ENCODE measurements around the gene CNR2.
A peak's percentile ranks its signal among the peaks of the same experiment; 100 is the strongest.
"Not testable (repeated sequence)": the region's sequence is repeated elsewhere in the genome, so short reads cannot be mapped to it uniquely, and the experiment has no call there.

The CNR2 gene

GRCh38 chr1:23916209-23917131 lies 3.3 kb upstream of the CNR2 start:
- peak; percentile 25 to 27 for DNase-seq (ENCODE audit: low read depth in 2 of 2, low spot score in 1 of 2)

DNA sequence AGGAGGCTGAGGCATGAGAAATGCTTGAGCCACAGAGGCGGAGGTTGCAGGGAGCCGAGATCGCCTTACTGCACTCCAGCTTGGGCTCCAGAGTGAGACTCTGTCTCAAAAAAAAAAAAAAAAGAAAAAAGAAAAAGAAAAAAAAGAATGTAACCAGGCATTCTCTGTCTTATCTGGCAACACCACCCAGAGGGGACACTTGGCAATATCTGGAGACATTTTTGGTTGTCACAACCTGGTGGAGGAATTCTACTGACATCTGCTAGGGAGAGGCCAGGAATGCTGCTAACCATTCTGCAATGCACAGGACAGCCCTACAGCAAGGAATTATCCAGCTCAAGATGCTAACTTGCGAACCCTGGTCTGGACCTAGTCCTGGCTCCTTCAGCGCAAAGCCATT lies 2.3 kb upstream of the CNR2 start:
- no peak for DNase-seq (ENCODE audit: low read depth in 2 of 2, low spot score in 1 of 2)

GRCh38 chr1:23914921-23915320 lies 1.8 kb upstream of the CNR2 start:
- DNase-seq (ENCODE audit: low read depth in 2 of 2, low spot score in 1 of 2) = no peak

GRCh38 chr1:23911921-23912320 lies 1.2 kb downstream of the CNR2 start:
- no peak for DNase-seq (ENCODE audit: low read depth in 2 of 2, low spot score in 1 of 2)

GRCh38 chr1:23910553-23911246 lies 2.5 kb downstream of the CNR2 start:
- DNase-seq (ENCODE audit: low read depth in 2 of 2, low spot score in 1 of 2) = no peak

DNA sequence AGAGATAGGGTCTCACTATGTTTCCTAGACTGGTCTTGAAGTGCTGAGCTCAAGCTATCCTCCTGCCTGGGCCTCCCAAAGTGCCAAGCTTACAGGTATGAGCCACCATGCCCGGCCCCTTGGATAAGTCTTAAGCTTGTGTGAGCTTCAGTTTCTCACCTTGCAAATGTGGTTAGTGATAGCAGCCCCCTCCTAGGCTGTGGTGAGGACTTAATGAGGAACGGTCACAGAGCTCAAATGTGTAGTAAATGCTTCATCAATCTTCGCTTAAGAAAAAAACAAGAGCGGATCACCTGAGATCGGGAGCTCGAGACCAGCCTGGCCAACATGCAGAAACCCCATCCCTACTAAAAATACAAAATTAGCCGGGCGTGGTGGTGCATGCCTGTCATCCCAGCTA lies 3.0 kb downstream of the CNR2 start:
- DNase-seq (ENCODE audit: low read depth in 2 of 2, low spot score in 1 of 2) = no peak

GRCh38 chr1:23909412-23909811 lies 3.8 kb downstream of the CNR2 start:
- no peak for DNase-seq (ENCODE audit: low read depth in 2 of 2, low spot score in 1 of 2)

- peak in 1 of 2 donors; percentile 5 for DNase-seq (ENCODE audit: low read depth in 2 of 2, low spot score in 1 of 2)
These were observed 4.5 kb downstream of the CNR2 start for GRCh38 chr1:23908453-23909341.

GRCh38 chr1:23906731-23907130 lies 6.4 kb downstream of the CNR2 start:
- DNase-seq (ENCODE audit: low read depth in 2 of 2, low spot score in 1 of 2) = no peak

DNA sequence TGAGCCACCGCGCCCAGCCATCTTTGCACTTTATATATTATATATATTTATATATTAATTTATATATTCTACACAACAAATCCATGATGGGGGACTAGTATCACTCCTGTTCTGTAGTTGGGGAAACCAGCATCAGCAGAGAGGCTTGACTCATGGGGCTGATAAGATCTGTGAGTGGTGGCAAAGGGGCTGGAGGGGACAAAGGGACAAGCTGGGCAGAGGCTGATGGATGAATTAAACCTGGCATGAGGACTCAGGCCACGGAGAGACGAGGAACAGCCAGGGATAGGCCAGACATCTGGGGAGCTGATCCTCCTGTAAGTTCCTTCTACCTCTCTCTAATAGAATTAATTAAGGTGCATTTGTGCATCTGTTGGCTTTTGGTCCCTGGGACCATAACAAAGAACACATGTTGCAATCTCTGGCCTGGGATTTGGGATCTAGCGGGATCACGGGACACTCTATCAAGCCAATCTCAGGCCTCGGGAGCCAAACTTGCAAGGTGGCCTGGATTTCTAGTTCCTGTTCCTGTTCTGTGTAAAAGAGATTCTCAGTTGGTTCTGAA lies 7.6 kb downstream of the CNR2 start:
- no peak for DNase-seq (ENCODE audit: low read depth in 2 of 2, low spot score in 1 of 2)

DNA sequence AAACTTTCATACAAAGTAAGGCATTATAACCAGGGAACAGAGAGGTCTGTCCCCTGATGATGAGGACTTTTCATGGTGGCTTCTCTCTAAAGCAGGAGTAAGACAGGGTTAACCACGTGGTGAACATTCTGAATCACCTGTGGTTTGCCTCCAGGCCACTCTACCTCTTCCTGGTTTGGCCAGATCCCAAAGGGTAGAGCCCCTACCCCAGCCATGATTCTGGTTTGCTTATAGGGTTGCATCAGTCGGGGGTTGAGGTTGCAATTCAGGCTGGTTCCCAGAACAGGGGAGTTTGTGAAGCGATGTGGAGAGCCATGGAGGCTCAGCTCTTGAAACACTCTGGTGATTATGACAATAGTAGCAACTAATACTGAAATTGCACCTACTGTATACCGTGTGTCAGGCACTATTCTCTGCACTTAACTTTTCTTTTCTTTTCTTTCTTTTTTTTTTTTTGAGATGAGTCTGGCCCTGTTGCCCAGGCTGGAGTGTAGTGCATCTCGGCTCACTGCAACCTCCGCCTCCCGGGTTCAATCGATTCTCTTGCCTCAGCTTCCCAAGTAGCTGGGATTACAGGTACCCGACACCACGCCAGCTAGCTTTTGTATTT lies 8.3 kb downstream of the CNR2 start:
- no peak for DNase-seq (ENCODE audit: low read depth in 2 of 2, low spot score in 1 of 2)

- no peak for DNase-seq (ENCODE audit: low read depth in 2 of 2, low spot score in 1 of 2)
These were observed 9.4 kb downstream of the CNR2 start for GRCh38 chr1:23903754-23904153.

- DNase-seq (ENCODE audit: low read depth in 2 of 2, low spot score in 1 of 2) = no peak
These were observed 10.6 kb downstream of the CNR2 start for GRCh38 chr1:23902321-23903278.

- not testable (repeated sequence) for DNase-seq (ENCODE audit: low read depth in 2 of 2, low spot score in 1 of 2)
These were observed 13.1 kb downstream of the CNR2 start for GRCh38 chr1:23900017-23900416.

GRCh38 chr1:23899070-23899469 lies 14.1 kb downstream of the CNR2 start:
- DNase-seq (ENCODE audit: low read depth in 2 of 2, low spot score in 1 of 2) = no peak

DNA sequence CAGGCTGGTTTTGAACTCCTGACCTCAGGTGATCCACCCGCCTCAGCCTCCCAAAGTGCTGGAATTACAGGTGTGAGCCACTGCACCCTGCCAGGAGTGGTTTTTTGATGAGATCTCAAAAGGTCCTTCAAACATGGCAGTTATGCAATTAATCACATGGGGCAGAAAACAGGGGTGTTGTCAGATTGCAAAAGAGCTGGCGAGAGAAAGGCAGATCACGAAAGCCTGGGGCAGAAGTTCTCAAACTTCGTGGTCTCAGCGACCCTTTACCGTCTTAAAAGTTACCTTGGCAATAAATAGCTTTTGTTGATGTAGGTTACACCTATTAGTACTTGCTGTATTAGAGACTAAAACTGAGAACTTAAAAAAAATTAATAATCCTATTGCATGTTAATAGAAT lies 16.1 kb downstream of the CNR2 start:
- DNase-seq (ENCODE audit: low read depth in 2 of 2, low spot score in 1 of 2) = no peak

GRCh38 chr1:23896491-23896890 lies 16.7 kb downstream of the CNR2 start:
- no peak for DNase-seq (ENCODE audit: low read depth in 2 of 2, low spot score in 1 of 2)

- no peak for DNase-seq (ENCODE audit: low read depth in 2 of 2, low spot score in 1 of 2)
These were observed 17.2 kb downstream of the CNR2 start for GRCh38 chr1:23895993-23896392.

DNA sequence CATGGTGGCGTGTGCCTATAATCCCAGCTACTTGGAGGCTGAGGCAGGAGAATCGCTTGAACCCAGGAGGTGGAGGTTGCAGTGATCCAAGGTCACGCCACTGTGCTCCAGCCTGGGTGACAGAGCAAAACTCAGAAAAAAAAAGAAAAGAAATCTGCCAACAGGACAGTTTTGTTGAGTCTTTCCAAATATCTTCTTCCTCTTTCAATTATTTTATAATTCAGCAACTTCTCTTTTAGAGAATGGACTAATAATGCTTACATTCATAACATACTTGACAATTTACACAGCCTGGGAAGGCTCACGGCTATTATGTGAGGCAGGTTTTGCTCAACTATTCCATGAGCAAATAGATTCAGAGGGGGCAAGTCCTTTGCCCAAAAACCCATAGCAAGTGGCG lies 18.1 kb downstream of the CNR2 start:
- DNase-seq (ENCODE audit: low read depth in 2 of 2, low spot score in 1 of 2) = no peak

DNA sequence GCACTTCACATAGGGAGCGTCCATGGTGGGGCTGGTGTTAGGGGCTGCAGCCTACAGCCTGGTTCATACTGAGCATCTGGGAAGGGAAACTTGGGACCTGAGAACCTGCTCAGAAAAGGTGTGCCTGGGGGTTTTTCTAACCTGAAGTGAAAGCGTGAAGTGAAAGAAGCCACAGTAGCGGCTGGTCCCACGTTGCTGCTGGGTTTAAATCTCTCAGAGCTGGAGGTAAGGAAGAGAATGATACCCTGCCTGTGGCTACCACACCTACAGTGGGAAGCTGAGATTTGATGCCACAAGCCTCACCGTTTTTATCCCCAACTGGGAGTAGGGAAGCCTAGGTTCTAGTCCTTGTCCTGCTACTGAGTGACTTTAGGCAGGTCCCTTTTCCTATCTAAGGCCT lies 24.1 kb downstream of the CNR2 start:
- no peak for DNase-seq (ENCODE audit: low read depth in 2 of 2, low spot score in 1 of 2)

Data from stimulated activated CD8-positive, alpha-beta memory T cell treated with anti-CD3 and anti-CD28 coated beads, Interleukin-4, amount 100 ng/mL, for 1 hour (primary cell).